Choroid plexus epithelial cell (primary cell): ENCODE measurements around the gene RCOR1.
A peak's percentile ranks its signal among the peaks of the same experiment; 100 is the strongest.

Experiments
- DNase-seq: peaks from one replicate; pipeline ENCODE4 v3.0.0-alpha.2; 2010; ENCODE audit warnings: low read depth
- H3K4me3 ChIP-seq: 2 replicates; pipeline ENCODE4 v1.5.1; 2011; ENCODE audit warnings: low read depth, mild to moderate bottlenecking, control low read depth, low read length, moderate library complexity
- TF ChIP-seq, protein P1 (sequence below): conservative IDR thresholded peaks from 2 replicates; pipeline ENCODE4 v1.5.1; 2011; ENCODE audit warnings: low read depth, mild to moderate bottlenecking, control low read depth, inconsistent platforms, low read length, moderate library complexity

RCOR1 gene

DNA sequence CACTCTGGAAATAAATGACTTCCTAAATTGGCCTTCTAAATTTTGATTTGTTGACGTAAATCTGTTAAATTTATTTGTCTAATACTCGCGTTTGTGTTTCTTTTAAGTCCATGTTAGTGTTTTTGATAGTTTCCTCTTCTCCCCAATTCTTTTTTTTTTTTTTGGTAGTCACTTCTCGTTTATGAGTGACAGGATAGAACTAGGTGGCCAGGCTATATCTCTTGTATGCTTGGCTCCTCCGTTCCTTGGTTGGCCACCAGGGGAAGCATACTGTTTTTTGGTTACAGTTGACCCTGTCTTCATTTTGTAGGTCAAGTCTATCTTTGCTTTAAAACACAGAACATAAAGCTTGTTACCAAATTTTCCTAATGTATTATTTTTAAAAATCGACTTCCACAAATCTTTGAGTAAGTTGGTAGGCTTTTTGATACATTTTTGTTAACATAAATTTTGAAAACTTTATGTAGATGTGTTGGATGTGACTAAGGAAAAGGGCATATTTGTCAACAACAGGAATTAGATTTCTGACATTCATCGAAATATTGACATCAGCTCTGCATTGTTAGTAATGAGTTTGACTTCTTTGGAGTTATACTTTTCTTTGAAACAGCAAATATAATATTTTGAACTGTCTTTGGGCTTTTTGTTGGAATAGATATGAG, 2.2 kb downstream of the RCOR1 start:
- peak overlapping the region; percentile 90 for H3K4me3 ChIP-seq
- TF ChIP-seq, protein P1, sequence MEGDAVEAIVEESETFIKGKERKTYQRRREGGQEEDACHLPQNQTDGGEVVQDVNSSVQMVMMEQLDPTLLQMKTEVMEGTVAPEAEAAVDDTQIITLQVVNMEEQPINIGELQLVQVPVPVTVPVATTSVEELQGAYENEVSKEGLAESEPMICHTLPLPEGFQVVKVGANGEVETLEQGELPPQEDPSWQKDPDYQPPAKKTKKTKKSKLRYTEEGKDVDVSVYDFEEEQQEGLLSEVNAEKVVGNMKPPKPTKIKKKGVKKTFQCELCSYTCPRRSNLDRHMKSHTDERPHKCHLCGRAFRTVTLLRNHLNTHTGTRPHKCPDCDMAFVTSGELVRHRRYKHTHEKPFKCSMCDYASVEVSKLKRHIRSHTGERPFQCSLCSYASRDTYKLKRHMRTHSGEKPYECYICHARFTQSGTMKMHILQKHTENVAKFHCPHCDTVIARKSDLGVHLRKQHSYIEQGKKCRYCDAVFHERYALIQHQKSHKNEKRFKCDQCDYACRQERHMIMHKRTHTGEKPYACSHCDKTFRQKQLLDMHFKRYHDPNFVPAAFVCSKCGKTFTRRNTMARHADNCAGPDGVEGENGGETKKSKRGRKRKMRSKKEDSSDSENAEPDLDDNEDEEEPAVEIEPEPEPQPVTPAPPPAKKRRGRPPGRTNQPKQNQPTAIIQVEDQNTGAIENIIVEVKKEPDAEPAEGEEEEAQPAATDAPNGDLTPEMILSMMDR = peak; percentile 89
- DNase-seq = peak; percentile 74

DNA sequence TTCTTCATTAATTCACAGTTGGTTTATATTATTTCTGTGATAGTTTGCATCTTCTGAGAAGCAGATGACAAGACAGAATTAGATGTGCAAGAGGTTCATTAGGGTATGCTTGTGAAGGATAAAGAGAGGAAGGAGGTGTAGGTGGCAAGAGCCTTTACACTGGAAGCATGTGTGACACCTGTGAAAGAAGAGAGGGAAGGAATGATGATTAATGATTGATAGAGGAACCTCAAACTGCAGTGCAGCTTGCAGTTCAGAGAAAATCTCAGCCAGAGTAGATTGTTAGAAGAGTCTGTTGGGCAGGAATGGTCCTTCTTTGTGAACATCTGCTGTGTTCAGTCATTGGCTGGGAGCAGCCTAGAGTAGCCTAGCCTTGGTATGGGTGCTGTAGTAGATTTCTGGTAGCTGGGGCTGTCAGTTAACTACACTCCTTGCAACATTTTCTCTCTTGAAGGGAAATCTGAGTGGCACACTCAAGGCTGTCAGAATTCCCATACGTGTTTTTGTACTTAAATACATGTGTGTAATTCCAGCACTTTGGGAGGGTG, 9.0 kb downstream of the RCOR1 start:
- DNase-seq = no peak
- H3K4me3 ChIP-seq = no peak overlapping the region

DNA sequence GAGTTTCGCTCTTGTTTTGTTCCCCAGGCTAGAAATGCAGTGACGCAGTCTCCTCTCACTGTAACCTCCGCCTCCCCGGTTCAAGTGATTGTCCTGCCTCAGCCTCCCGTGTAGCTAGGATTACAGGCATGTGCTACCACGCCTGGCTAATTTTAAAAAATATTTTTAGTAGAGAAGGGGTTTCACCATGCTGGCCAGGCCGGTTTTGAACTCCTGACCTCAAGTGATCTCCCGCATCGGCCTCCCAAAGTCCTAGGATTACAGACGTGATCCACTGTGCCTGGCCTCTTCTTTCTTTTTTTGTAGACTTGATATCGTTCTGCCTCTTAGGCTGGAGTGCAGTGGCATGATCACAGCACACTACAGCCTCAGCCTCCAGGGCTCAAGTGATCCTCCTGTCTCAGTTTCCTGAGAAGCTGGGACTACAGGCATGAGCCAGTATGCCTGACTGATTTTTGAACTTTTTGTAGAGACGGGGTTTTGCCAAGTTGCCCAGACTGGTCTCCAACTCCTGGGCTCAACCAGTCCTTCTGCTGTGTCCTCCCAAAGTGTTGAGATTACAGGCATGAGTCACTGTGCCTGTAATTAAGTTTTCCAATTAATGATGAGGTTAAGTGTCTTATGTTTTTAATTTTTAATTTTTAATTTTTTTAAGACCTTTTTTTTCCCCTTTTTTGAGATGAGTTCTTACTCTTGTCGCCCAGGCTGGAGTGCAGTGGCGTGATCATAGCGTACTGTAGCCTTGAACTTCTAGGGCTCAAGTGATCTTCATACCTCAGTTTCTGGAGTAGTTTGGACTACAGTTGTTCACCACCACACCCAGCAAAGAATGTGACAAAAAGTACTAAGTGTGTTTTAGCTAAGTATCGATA, 10.2 kb downstream of the RCOR1 start:
- TF ChIP-seq, protein P1 = no peak
- no peak overlapping the region for H3K4me3 ChIP-seq

More for the DNA sequence above, 9.0 kb downstream of the RCOR1 start:
- TF ChIP-seq, protein P1 = no peak

DNA sequence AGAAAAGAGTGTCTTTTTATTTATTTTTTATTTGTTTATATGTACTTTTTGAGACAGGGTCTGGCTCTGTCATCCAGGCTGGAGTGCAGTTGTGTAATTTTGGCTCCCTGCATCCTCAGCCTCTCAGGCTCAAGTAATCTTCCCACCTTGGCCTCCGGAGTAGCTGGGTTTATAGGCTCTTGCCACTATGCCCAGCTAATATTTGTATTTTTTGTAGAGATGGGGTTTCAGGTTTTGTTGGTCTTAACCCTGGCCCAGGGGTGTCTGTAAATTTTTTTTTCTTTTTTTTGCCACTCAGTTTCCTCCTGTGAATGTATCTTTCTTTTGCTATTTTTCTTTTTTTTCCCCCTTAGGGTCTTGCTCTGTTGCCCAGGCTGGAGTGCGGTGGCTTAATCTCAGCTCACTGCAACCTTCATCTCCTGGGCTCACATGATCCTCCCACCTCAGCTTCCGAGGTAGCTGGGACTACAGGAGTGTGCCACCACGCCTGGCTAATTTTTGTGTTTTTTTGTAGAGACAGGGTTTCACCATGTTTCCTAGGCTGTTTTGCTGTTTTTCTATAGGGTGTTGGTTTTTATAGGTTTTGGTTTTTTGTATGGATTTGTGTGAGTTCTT, 11.0 kb downstream of the RCOR1 start:
- no peak overlapping the region for H3K4me3 ChIP-seq
- TF ChIP-seq, protein P1 = no peak
- no peak for DNase-seq

More for the DNA sequence above, 10.2 kb downstream of the RCOR1 start:
- DNase-seq = no peak

DNA sequence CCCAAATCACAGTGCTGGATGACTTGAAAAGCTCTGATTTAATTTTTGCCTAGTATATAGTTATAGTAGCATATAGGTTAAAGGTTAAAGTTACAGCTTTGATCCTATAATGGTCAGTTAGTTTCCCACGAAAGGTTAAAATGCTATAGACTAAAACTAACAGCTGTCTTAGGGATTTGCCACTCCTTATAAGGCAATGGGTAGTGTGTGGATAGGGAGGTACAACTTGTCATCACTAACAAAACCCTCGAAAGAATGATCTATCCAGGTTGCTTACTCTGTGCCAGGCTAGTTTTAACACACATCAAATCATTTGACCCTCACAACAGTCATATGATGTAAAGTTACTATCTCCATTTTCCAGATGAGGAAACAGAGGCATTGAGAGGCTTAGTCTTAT, 11.7 kb downstream of the RCOR1 start:
- DNase-seq = no peak
- TF ChIP-seq, protein P1 = no peak
- no peak overlapping the region for H3K4me3 ChIP-seq

DNA sequence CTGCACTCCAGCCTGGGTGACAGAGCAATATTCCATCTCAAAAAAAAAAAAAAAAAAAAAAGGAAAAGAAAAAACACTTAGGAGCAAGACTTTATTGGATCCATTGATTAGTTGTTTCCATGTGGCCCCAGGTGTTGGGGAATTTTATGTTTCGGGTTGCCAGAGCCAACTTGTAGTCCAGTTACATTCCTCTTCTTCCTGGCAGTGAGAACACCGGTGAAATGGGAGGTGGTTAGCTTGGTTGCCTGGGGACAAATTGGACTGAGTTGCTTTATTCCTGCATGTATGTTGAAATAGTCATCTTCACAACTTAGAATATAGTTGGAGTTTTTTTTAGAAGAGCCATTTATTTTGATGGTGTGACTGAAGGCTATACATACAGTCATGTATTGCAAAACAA, 12.6 kb downstream of the RCOR1 start:
- TF ChIP-seq, protein P1 = no peak
- H3K4me3 ChIP-seq = no peak overlapping the region
- DNase-seq = peak; percentile 28
